ENCODE measurements around the gene ZGPAT.
A peak's percentile ranks its signal among the peaks of the same experiment; 100 is the strongest.

The ZGPAT gene

GRCh38 chr20:63693733-63694583 lies 13.9 kb upstream of the ZGPAT start:
- H3K27ac ChIP-seq (ENCODE audit: low read depth, low read length) = no peak overlapping the region
- H3K36me3 ChIP-seq (ENCODE audit: control insufficient read depth, insufficient read depth, low read length) = peaks cover 8% of the 10 kb centered on the region; the same call in 1 of the 2 replicates
- no peaks in the 10 kb centered on the region for H3K27me3 ChIP-seq (ENCODE audit: control insufficient read depth, insufficient read depth, low read length)
- H3K4me3 ChIP-seq (ENCODE audit: low read depth, low read length) = no peak overlapping the region
- H3K9ac ChIP-seq (ENCODE audit: low read depth, low read length) = no peak overlapping the region
- H3K9me3 ChIP-seq (ENCODE audit: control insufficient read depth, insufficient read depth, low read length) = no peaks in the 10 kb centered on the region
- H3K4me1 ChIP-seq (ENCODE audit: control insufficient read depth, insufficient read depth, low read length) = peaks cover 4% of the 10 kb centered on the region; the same call in 1 of the 2 replicates

GRCh38 chr20:63694584-63695423 lies 13.0 kb upstream of the ZGPAT start:
- H3K27me3 ChIP-seq (ENCODE audit: control insufficient read depth, insufficient read depth, low read length) = no peaks in the 10 kb centered on the region
- no peak overlapping the region for H3K27ac ChIP-seq (ENCODE audit: low read depth, low read length)
- no peak overlapping the region for H3K9ac ChIP-seq (ENCODE audit: low read depth, low read length)
- no peak overlapping the region for H3K4me3 ChIP-seq (ENCODE audit: low read depth, low read length)
- no peaks in the 10 kb centered on the region for H3K9me3 ChIP-seq (ENCODE audit: control insufficient read depth, insufficient read depth, low read length)
- H3K4me1 ChIP-seq (ENCODE audit: control insufficient read depth, insufficient read depth, low read length) = peaks cover 4% of the 10 kb centered on the region; the same call in 1 of the 2 replicates
- peaks cover 8% of the 10 kb centered on the region; the same call in 1 of the 2 replicates for H3K36me3 ChIP-seq (ENCODE audit: control insufficient read depth, insufficient read depth, low read length)

DNA sequence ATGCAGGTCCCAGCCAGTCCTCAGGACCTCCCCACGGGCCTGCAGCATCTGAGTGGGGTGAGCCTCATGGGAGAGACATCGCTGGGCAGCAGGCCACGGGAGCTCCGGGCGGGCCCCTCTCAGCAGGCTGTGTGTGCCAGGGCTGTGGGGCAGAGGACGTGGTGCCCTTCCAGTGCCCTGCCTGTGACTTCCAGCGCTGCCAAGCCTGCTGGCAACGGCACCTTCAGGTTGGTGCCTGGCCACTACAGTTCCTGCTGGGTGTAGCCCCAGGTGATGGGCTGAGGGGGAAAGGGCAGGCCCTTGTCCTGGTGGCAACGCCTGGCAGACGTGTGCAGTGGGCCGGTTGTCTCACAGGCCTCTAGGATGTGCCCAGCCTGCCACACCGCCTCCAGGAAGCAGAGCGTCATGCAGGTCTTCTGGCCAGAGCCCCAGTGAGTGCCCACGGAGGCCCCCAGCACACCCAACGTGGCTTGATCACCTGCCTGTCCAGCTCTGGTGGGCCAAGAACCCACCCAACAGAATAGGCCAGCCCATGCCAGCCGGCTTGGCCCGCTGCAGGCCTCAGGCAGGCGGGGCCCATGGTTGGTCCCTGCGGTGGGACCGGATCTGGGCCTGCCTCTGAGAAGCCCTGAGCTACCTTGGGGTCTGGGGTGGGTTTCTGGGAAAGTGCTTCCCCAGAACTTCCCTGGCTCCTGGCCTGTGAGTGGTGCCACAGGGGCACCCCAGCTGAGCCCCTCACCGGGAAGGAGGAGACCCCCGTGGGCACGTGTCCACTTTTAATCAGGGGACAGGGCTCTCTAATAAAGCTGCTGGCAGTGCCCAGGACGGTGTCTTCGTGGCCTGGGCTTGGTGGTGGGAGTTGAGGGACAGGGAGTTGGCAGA lies 12.2 kb upstream of the ZGPAT start:
- peaks cover 6% of the 10 kb centered on the region; the same call in 1 of the 2 replicates for H3K36me3 ChIP-seq (ENCODE audit: control insufficient read depth, insufficient read depth, low read length)
- H3K27ac ChIP-seq (ENCODE audit: low read depth, low read length) = peak overlapping the region; percentile 21
- H3K4me1 ChIP-seq (ENCODE audit: control insufficient read depth, insufficient read depth, low read length) = peaks cover 4% of the 10 kb centered on the region; the same call in 1 of the 2 replicates
- no peaks in the 10 kb centered on the region for H3K9me3 ChIP-seq (ENCODE audit: control insufficient read depth, insufficient read depth, low read length)
- no peaks in the 10 kb centered on the region for H3K27me3 ChIP-seq (ENCODE audit: control insufficient read depth, insufficient read depth, low read length)
- no peak overlapping the region for H3K9ac ChIP-seq (ENCODE audit: low read depth, low read length)
- H3K4me3 ChIP-seq (ENCODE audit: low read depth, low read length) = no peak overlapping the region

GRCh38 chr20:63696306-63696627 lies 11.6 kb upstream of the ZGPAT start:
- H3K4me3 ChIP-seq (ENCODE audit: low read depth, low read length) = peak overlapping the region; percentile 50; the same call in 1 of the 2 replicates
- H3K9me3 ChIP-seq (ENCODE audit: control insufficient read depth, insufficient read depth, low read length) = no peaks in the 10 kb centered on the region
- H3K4me1 ChIP-seq (ENCODE audit: control insufficient read depth, insufficient read depth, low read length) = peaks cover 4% of the 10 kb centered on the region; the same call in 1 of the 2 replicates
- peak overlapping the region; percentile 21 for H3K27ac ChIP-seq (ENCODE audit: low read depth, low read length)
- H3K36me3 ChIP-seq (ENCODE audit: control insufficient read depth, insufficient read depth, low read length) = peaks cover 6% of the 10 kb centered on the region; the same call in 1 of the 2 replicates
- H3K9ac ChIP-seq (ENCODE audit: low read depth, low read length) = no peak overlapping the region
- H3K27me3 ChIP-seq (ENCODE audit: control insufficient read depth, insufficient read depth, low read length) = no peaks in the 10 kb centered on the region

GRCh38 chr20:63696628-63697356 lies 11.0 kb upstream of the ZGPAT start, which contains the start of gene TNFRSF6B:
TSS of gene TNFRSF6B (plus strand) at chr20:63696652. CDS start at chr20:63696768, 116 bp downstream.
- Histone ChIP-seq H3K4me3 (ENCODE audit: low read depth, low read length) (peak within 1 kb of the TSS; percentile 50; the same call in 1 of the 2 replicates), H3K36me3 (ENCODE audit: control insufficient read depth, insufficient read depth, low read length) (peaks cover 2% of the 10 kb centered on the region; the same call in 1 of the 2 replicates), H3K27me3 (ENCODE audit: control insufficient read depth, insufficient read depth, low read length) (no peaks in the 10 kb centered on the region), H3K4me1 (ENCODE audit: control insufficient read depth, insufficient read depth, low read length) (peaks cover 4% of the 10 kb centered on the region; the same call in 1 of the 2 replicates), H3K9me3 (ENCODE audit: control insufficient read depth, insufficient read depth, low read length) (no peaks in the 10 kb centered on the region), H3K27ac (ENCODE audit: low read depth, low read length) (peak within 1 kb of the TSS; percentile 21), H3K9ac (ENCODE audit: low read depth, low read length) (peak within 1 kb of the TSS; percentile 16; the same call in 1 of the 2 replicates)

DNA sequence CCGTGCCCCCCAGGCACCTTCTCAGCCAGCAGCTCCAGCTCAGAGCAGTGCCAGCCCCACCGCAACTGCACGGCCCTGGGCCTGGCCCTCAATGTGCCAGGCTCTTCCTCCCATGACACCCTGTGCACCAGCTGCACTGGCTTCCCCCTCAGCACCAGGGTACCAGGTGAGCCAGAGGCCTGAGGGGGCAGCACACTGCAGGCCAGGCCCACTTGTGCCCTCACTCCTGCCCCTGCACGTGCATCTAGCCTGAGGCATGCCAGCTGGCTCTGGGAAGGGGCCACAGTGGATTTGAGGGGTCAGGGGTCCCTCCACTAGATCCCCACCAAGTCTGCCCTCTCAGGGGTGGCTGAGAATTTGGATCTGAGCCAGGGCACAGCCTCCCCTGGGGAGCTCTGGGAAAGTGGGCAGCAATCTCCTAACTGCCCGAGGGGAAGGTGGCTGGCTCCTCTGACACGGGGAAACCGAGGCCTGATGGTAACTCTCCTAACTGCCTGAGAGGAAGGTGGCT lies 10.4 kb upstream of the ZGPAT start:
- H3K9me3 ChIP-seq (ENCODE audit: control insufficient read depth, insufficient read depth, low read length) = no peaks in the 10 kb centered on the region
- H3K4me3 ChIP-seq (ENCODE audit: low read depth, low read length) = peak overlapping the region; percentile 50; the same call in 1 of the 2 replicates
- H3K27me3 ChIP-seq (ENCODE audit: control insufficient read depth, insufficient read depth, low read length) = no peaks in the 10 kb centered on the region
- no peaks in the 10 kb centered on the region for H3K36me3 ChIP-seq (ENCODE audit: control insufficient read depth, insufficient read depth, low read length)
- H3K27ac ChIP-seq (ENCODE audit: low read depth, low read length) = peak overlapping the region; percentile 2
- peaks cover 4% of the 10 kb centered on the region; the same call in 1 of the 2 replicates for H3K4me1 ChIP-seq (ENCODE audit: control insufficient read depth, insufficient read depth, low read length)
- no peak overlapping the region for H3K9ac ChIP-seq (ENCODE audit: low read depth, low read length)

DNA sequence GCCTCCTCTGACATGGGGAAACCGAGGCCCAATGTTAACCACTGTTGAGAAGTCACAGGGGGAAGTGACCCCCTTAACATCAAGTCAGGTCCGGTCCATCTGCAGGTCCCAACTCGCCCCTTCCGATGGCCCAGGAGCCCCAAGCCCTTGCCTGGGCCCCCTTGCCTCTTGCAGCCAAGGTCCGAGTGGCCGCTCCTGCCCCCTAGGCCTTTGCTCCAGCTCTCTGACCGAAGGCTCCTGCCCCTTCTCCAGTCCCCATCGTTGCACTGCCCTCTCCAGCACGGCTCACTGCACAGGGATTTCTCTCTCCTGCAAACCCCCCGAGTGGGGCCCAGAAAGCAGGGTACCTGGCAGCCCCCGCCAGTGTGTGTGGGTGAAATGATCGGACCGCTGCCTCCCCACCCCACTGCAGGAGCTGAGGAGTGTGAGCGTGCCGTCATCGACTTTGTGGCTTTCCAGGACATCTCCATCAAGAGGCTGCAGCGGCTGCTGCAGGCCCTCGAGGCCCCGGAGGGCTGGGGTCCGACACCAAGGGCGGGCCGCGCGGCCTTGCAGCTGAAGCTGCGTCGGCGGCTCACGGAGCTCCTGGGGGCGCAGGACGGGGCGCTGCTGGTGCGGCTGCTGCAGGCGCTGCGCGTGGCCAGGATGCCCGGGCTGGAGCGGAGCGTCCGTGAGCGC lies 9.8 kb upstream of the ZGPAT start:
- no peaks in the 10 kb centered on the region for H3K9me3 ChIP-seq (ENCODE audit: control insufficient read depth, insufficient read depth, low read length)
- peak overlapping the region; percentile 86 for H3K27ac ChIP-seq (ENCODE audit: low read depth, low read length)

GRCh38 chr20:63698739-63699465 lies 8.9 kb upstream of the ZGPAT start:
- no peaks in the 10 kb centered on the region for H3K9me3 ChIP-seq (ENCODE audit: control insufficient read depth, insufficient read depth, low read length)

More for the DNA sequence above, 9.8 kb upstream of the ZGPAT start:
- H3K36me3 ChIP-seq (ENCODE audit: control insufficient read depth, insufficient read depth, low read length) = no peaks in the 10 kb centered on the region
- no peak overlapping the region for H3K4me3 ChIP-seq (ENCODE audit: low read depth, low read length)
- peaks cover 4% of the 10 kb centered on the region; the same call in 1 of the 2 replicates for H3K4me1 ChIP-seq (ENCODE audit: control insufficient read depth, insufficient read depth, low read length)
- H3K27me3 ChIP-seq (ENCODE audit: control insufficient read depth, insufficient read depth, low read length) = no peaks in the 10 kb centered on the region
- no peak overlapping the region for H3K9ac ChIP-seq (ENCODE audit: low read depth, low read length)

More at GRCh38 chr20:63698739-63699465, 8.9 kb upstream of the ZGPAT start:
- Histone ChIP-seq H3K4me1 (ENCODE audit: control insufficient read depth, insufficient read depth, low read length) (peaks cover 4% of the 10 kb centered on the region; the same call in 1 of the 2 replicates), H3K36me3 (ENCODE audit: control insufficient read depth, insufficient read depth, low read length) (peaks cover 3% of the 10 kb centered on the region; the same call in 1 of the 2 replicates), H3K27me3 (ENCODE audit: control insufficient read depth, insufficient read depth, low read length) (no peaks in the 10 kb centered on the region), H3K9ac (ENCODE audit: low read depth, low read length) (no peak overlapping the region), H3K27ac (ENCODE audit: low read depth, low read length) (peak overlapping the region; percentile 86), H3K4me3 (ENCODE audit: low read depth, low read length) (no peak overlapping the region)

Measured in HUES48 (cell line).